GM12878 (cell line): ENCODE data around the gene TNFAIP3. TPM values are rescaled to one million over a fixed set of nuclear protein-coding genes. Genes with fewer than 3 reads are reported as not detected.
A peak's percentile ranks its signal among the peaks of the same experiment; 100 is the strongest.

Experiments used
- ATAC-seq: fragments of 200-7000 bp; cut with Tn5 transposase; 3 replicates; pipeline ENCODE4 v1.9.1; 2020; ENCODE audit warnings: mild to moderate bottlenecking, moderate library complexity
- BruUV-seq: library from RNA; stranded (reverse); fragments of 400-500 nt; replicated peaks from 2 replicates; lab custom pipeline; 2021; lab: Mats Ljungman, UMichigan
- CTCF ChIA-PET: fragments of 300-600 bp; sonication (Branson Sonifier 250); formaldehyde crosslinking; extraction: SDS; loops from one replicate; lab custom pipeline; 2021; ENCODE audit warnings: inconsistent platforms; lab: Yijun Ruan, JAX
- POLR2A ChIA-PET: fragments of 350-600 bp; formaldehyde crosslinking; extraction: SDS; loops from one replicate; lab custom pipeline; 2021; ENCODE audit warnings: inconsistent platforms; lab: Charles Lee
- RAD21 ChIA-PET: fragments of 300-600 bp; sonication (Branson Sonifier 250); formaldehyde crosslinking; loops from one replicate; lab custom pipeline; 2023; ENCODE audit warnings: antibody characterized with exemption; ENCODE audit not compliant: unreplicated experiment; lab: Charles Lee
- SMC1A ChIA-PET: fragments of 300-600 bp; sonication (Branson Sonifier 250); formaldehyde crosslinking; loops from one replicate; lab custom pipeline; 2023; ENCODE audit not compliant: unreplicated experiment, uncharacterized antibody; lab: Charles Lee
- DNase-seq: peaks from one replicate; pipeline ENCODE4 v3.0.0-alpha.2; 2011; ENCODE audit warnings: low read depth, low spot score
- FAIRE-seq: peaks from 3 replicates; lab custom pipeline; 2011; peaks lifted over from hg19 to GRCh38; lab: Jason Lieb, UNC
- H2AFZ ChIP-seq: 2 replicates; pipeline ENCODE4 v1.6.0; 2011; ENCODE audit warnings: low read depth, low read length, control low read depth; ENCODE audit not compliant: control insufficient read depth
- H3K27ac ChIP-seq: 2 replicates; pipeline ENCODE4 v1.5.1; 2011; ENCODE audit warnings: control low read depth; ENCODE audit not compliant: control insufficient read depth, insufficient read depth
- H3K27me3 ChIP-seq, 2 experiments: replicated peaks in 1 of 2; 2 replicates each; pipeline versions ENCODE4 v1.6.0 to v1.6.1; 2011; ENCODE audit warnings: low read length in 1 of 2; ENCODE audit not compliant: control insufficient read depth in 2 of 2, insufficient read depth in 2 of 2
- H3K36me3 ChIP-seq, 2 experiments: 2 replicates each; pipeline ENCODE4 v1.5.1; 2011; ENCODE audit warnings: low read length in 1 of 2; ENCODE audit not compliant: control insufficient read depth in 2 of 2, insufficient read depth in 2 of 2
- H3K4me1 ChIP-seq: 2 replicates; pipeline ENCODE4 v1.6.1; 2011; ENCODE audit warnings: mild to moderate bottlenecking, low read length, moderate library complexity, mixed read lengths; ENCODE audit not compliant: control insufficient read depth, insufficient read depth
- H3K4me2 ChIP-seq: 2 replicates; pipeline ENCODE4 v1.6.0; 2011; ENCODE audit warnings: control low read depth; ENCODE audit not compliant: control insufficient read depth, insufficient read depth
- H3K4me3 ChIP-seq: fragments of 200-600 bp; sonication (generic); 2 replicates; pipeline ENCODE4 v1.5.1; 2016
- H3K79me2 ChIP-seq: 2 replicates; pipeline ENCODE4 v1.6.0; 2011; ENCODE audit warnings: low read length; ENCODE audit not compliant: control insufficient read depth, insufficient read depth
- H3K9ac ChIP-seq: 2 replicates; pipeline ENCODE4 v1.8.0; 2011; ENCODE audit warnings: low read length, control low read depth, mixed read lengths; ENCODE audit not compliant: control insufficient read depth, insufficient read depth
- H3K9me3 ChIP-seq: replicated peaks from 3 replicates; pipeline ENCODE4 v1.5.1; 2011; ENCODE audit warnings: mild to moderate bottlenecking, low read length; ENCODE audit not compliant: control insufficient read depth, insufficient read depth
- H4K20me1 ChIP-seq: 2 replicates; pipeline ENCODE4 v1.6.0; 2011; ENCODE audit not compliant: control insufficient read depth, insufficient read depth
- E2F8 ChIP-seq: fragments of 450-650 bp; IDR thresholded peaks from 2 replicates; pipeline ENCODE4 v1.6.1; 2018; ENCODE audit warnings: mild to moderate bottlenecking, low read depth, moderate library complexity; ENCODE audit not compliant: partially characterized antibody
- HCFC1 ChIP-seq: fragments of 150-350 bp; IDR thresholded peaks from 2 replicates; pipeline ENCODE4 v1.6.1; 2014; ENCODE audit warnings: low read length
- HDGF ChIP-seq: fragments of 450-650 bp; IDR thresholded peaks from 2 replicates; pipeline ENCODE4 v1.6.1; 2016; ENCODE audit warnings: antibody characterized with exemption
- MEF2A ChIP-seq: IDR thresholded peaks from 2 replicates; pipeline ENCODE4 v1.6.1; 2011; ENCODE audit warnings: low read depth, mild to moderate bottlenecking, low read length, moderate library complexity; ENCODE audit not compliant: insufficient read depth
- MLLT1 ChIP-seq: fragments of 450-650 bp; IDR thresholded peaks from 2 replicates; pipeline ENCODE4 v1.6.1; 2016; ENCODE audit warnings: mild to moderate bottlenecking
- RFX5 ChIP-seq: IDR thresholded peaks from 2 replicates; pipeline ENCODE4 v1.6.1; 2011; ENCODE audit warnings: low read depth, low read length, improper control_type of control experiment
- RUNX3 ChIP-seq: IDR thresholded peaks from 2 replicates; pipeline ENCODE4 v1.6.1; 2012; ENCODE audit warnings: low read length, inconsistent platforms
- ZNF384 ChIP-seq: IDR thresholded peaks from 2 replicates; pipeline ENCODE4 v1.6.1; 2012; ENCODE audit warnings: low read depth, mild to moderate bottlenecking, low read length, improper control_type of control experiment, borderline replicate concordance
- WGBS: methylation state at CpG from one replicate; pipeline ENCODE4 v1.1.6; 2016; ENCODE audit warnings: low lambda C conversion rate; ENCODE audit not compliant: insufficient replicate concordance, insufficient coverage; ENCODE audit errors: missing lambda C conversion rate; 5-methylcytosine and 5-hydroxymethylcytosine counted together
- in situ Hi-C: fragments of 300-500 bp; cut with MboI; formaldehyde crosslinking; loops from 9 replicates; pipeline ENCODE4 v1.14.3; 2018; ENCODE audit warnings: mixed read lengths
- intact Hi-C: fragments of 100-400 bp; cut with micrococcal nuclease; formaldehyde crosslinking; loops from one replicate; pipeline ENCODE4 v1.14.2; 2022; ENCODE audit not compliant: unreplicated experiment
- polyA plus RNA-seq, 11 experiments: library from polyadenylated mRNA; depleted of rRNA in 4 of 11; unstranded in 6 of 11; stranded (reverse) in 5 of 11; fragments of >200 nt; fragmentation: Nextera tagmentation in 4 of 11; fragmentation: Illumina TruSeq in 1 of 11; extraction: Ambion mirVana in 4 of 11; extraction: Trizol in 1 of 11; gene quantifications; 1 replicate in 1 of 11; 2 replicates in 10 of 11; pipeline versions ENCODE4 v1.2.1 to v1.2.3, GENCODE V29; 2011 to 2016; ENCODE audit warnings: inconsistent platforms in 2 of 11, missing spikeins in 2 of 11, low read depth in 1 of 11
- total RNA-seq, 4 experiments: library from RNA; depleted of rRNA in 3 of 4; stranded (reverse); fragments of >200 nt in 3 of 4; fragmentation: Illumina TruSeq in 1 of 4; extraction: Trizol in 1 of 4; gene quantifications; 2 replicates each; pipeline versions ENCODE4 v1.2.1 to v1.2.3, GENCODE V29; 2013 to 2021

TNFAIP3 gene
- total and polyA plus RNA-seq, 10 of the 15 experiments (the other 5 are each of a cell fraction or from before 2014, with no cell fraction given), result 18.0 to 350 (median 127) TPM

GRCh38 chr6:137921823-137922222 lies 54.8 kb downstream of the TNFAIP3 start (continued):
- TF ChIP-seq MEF2A, result no peak
- TF ChIP-seq ZNF384, result peak; percentile 37; the same call in 1 of the 2 replicates
- no peak for TF ChIP-seq E2F8
- 0 out of 2 replicates have a peak, but pooled peaks have one; percentile 37 for TF ChIP-seq HDGF
- TF ChIP-seq RFX5, result no peak
- peak; percentile 56; the same call in 1 of the 2 replicates for TF ChIP-seq RUNX3

- Histone ChIP-seq H3K36me3 (no peaks in the 10 kb centered on the region), H3K9ac (no peak overlapping the region), H3K4me3 (no peak overlapping the region), H3K4me2 (no peak overlapping the region)
- CTCF ChIA-PET, result interaction anchor here (0.7 to 6.1 kb wide), 8 partner anchors 13 to 53 kb away, joined by 3 to 102 read pairs (median 3); no protein-coding TSS in a partner anchor
- TF ChIP-seq HCFC1 (no peak), MLLT1 (0 out of 2 replicates have a peak, but pooled peaks have one; percentile 19)
- TF ChIP-seq, all 136 proteins: peak for 1
- intact Hi-C loops, result loop anchor here (10.0 kb wide), 1 partner anchor 659 kb away; no protein-coding TSS in a partner anchor
- no peak overlapping the region for H2AFZ ChIP-seq
- DNase-seq, result no peak
- H3K4me1 ChIP-seq, result peaks cover 77% of the 10 kb centered on the region
- no peaks in the 10 kb centered on the region for H3K9me3 ChIP-seq
- ChIA-PET RAD21 (interaction anchor here (0.8 to 5.8 kb wide), 11 partner anchors 10 to 216 kb away, joined by 3 to 65 read pairs (median 4); no protein-coding TSS in a partner anchor), SMC1A (interaction anchor here (0.7 to 34.9 kb wide), 9 partner anchors 11 to 219 kb away, joined by 3 to 1237 read pairs (median 4); partner anchors contain the start of gene TNFAIP3), POLR2A (interaction anchor here (1.0 to 9.2 kb wide), 7 partner anchors 10 to 113 kb away, joined by 3 to 153 read pairs (median 4); no protein-coding TSS in a partner anchor)
- no peak for ATAC-seq
- H3K27ac ChIP-seq, result peak overlapping the region; percentile 55
- FAIRE-seq, result no peak
- WGBS, result 97% methylated on average over 4 of the region's 4 CpGs
- BruUV-seq, result no TSS peak
- in situ Hi-C loops, result no loop called here
- H3K27me3 ChIP-seq, result no peaks in the 10 kb centered on the region
- peaks cover 5% of the 10 kb centered on the region for H3K79me2 ChIP-seq
- no peaks in the 10 kb centered on the region for H4K20me1 ChIP-seq
Observed at GRCh38 chr6:137923866-137924653, 57.0 kb downstream of the TNFAIP3 start.
